HK-2 (cell line): Measurements from ENCODE around the gene SFTA2.
A peak's percentile ranks its signal among the peaks of the same experiment; 100 is the strongest.
"Not testable (repeated sequence)": the region's sequence is repeated elsewhere in the genome, so short reads cannot be mapped to it uniquely, and the experiment has no call there.

Source experiments
- DNase-seq: peaks from one replicate; pipeline ENCODE4 v3.0.0-alpha.2; 2018; ENCODE audit not compliant: unreplicated experiment

Gene SFTA2

GRCh38 chr6:30912746-30913520, 19.0 kb downstream of the SFTA2 start:
- DNase-seq: no peak

DNA sequence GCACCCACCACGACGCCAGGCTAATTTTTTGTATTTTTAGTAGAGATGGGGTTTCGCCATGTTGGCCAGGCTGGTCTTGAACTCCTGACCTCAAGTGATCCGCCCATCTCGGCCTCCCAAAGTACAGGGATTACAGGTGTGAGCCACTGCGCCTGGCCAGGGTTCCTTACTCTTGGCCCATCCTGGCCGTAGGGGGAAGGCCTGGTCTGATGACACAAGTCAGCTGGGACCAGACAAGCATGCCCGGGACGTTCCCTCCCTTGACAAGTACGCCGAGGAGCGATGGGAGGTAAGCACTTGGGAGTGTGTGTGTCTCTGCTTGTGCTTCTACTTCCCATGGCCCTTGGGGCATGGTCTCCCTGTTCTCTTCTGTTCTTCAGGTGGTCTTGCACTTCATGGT, 21.5 kb downstream of the SFTA2 start:
- not testable (repeated sequence) for DNase-seq

- DNase-seq: no peak
Measured at GRCh38 chr6:30908700-30909099, 23.3 kb downstream of the SFTA2 start.

DNA sequence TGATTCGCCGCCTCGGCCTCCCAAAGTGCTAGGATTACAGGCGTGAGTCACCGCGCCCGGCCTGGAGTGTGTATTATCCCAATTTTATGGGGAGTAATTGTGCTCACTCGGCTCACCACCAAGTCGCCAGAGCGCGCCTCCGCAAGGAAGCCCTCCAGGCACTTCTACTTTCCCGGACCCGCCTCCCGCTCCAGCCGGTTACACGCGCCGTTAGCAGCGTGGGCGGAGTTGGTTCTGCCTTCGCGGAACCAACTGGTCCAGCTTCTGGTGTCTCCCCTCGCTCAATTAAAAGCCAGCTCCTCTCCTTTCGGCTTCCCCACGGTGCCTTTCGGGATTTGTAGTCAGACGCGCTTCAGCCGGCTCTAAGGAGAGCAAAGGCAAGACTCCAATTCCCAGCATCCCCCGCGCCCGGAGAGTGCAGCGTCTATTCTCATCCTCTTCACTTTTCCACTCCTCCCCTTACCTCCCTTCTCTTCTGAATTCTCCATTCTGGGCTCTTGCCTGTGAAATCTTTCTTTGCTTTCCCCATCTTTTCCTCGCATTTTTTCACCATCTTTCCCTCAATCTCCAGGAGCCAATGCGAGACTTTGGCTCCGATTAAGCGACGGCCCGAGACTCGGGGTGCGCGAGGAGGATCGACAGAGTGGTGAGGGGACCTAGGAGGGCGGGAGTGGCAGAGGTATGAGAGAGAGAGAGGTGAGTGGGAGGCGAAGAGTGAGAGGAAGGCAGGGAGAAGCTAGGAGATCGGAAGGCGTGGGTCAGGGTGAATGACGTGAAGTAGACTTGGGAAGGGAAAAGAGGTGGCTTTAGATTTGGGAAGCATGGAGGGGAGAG, 24.0 kb downstream of the SFTA2 start, which contains the start of gene GTF2H4:
GTF2H4 (plus strand) TSS at position 450 of the 834 bp plus-strand sequence.
- DNase-seq: peak; percentile 96

DNA sequence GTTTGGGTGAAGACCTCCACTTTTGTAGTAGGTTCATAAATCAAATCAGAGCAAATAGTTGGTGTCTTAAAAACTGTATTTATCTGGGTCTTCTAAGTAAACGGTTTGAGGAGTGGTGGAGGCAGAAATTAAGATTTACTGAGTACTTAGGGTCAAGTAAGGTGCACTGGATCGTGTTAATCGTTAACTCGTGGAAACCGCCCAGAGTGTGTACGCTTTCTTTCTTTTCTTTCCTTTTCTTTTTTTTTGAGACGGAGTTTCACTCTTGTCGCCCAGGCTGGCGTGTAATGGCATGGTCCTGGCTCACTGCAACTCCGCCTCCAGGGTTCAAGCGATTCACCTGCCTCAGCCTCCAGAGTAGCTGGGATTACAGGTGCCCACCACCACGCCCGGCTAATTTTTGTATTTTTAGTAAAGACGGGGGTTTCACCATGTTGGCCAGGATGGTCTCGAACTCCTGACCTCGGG, 24.6 kb downstream of the SFTA2 start:
- not testable (repeated sequence) for DNase-seq

DNA sequence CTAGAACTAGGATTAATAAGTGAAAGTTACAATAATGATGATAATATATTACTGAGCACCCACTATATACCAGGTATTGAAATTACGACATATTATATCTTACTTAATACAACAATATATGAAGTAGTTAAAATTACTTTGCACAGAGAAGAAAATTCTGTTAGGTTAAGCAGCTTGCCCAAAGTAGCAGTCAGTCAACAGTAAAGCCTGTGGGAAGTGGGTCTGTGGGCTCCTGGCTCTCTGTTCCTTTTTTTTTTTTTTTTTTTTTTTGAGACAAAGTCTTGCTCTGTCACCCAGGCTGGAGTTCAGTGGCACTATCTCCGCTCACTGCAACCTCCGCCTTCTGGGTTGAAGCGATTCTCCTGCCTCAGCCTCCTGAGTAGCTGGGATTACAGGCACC, 28.7 kb downstream of the SFTA2 start:
- DNase-seq: no peak

DNA sequence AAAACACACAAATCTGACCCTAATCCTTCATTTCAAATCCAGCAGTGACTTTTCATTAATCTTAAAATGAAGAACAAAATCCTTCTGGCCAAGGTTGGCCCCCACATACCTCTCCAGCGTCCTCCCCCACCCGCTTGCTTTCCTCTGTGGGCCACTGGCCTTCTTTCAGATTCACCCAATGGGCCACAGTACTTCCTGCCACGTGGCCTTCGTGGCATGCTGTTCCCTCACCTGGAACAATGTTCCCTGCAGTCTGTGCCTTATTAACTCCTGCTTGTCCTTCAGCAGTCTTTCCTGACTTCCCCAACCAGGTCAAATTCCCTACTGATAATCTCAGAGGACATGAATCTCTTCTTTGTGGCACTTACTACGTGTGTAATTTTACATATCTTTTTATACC, 29.3 kb downstream of the SFTA2 start:
- DNase-seq: no peak

GRCh38 chr6:30902196-30902595, 29.8 kb downstream of the SFTA2 start:
- DNase-seq: not testable (repeated sequence)

DNA sequence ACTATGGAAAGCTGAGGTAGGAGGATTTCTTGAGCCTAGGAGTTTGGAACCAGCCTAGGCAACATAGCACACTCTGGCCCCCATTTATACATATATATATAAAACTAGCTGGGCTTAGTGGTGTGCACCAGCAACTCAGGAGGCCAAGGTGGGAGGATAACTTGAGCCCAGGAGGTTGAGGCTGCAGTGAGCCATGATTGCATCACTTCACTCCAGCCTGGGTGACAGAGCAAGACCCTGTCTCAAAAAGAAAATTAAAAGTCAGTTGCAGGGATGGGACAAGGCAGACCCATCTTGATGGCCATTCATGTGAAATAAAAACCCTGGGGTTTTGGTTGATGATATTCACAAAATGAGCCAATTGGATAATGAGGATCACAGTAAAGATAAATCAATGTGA, 30.5 kb downstream of the SFTA2 start:
- no peak for DNase-seq

GRCh38 chr6:30900863-30901417, 31.0 kb downstream of the SFTA2 start:
- DNase-seq: no peak

GRCh38 chr6:30898750-30899360, 33.1 kb downstream of the SFTA2 start:
- no peak for DNase-seq

GRCh38 chr6:30897882-30898281, 34.1 kb downstream of the SFTA2 start:
- no peak for DNase-seq

GRCh38 chr6:30896541-30896940, 35.4 kb downstream of the SFTA2 start:
- DNase-seq: no peak

GRCh38 chr6:30895343-30895742, 36.6 kb downstream of the SFTA2 start:
- no peak for DNase-seq

- no peak for DNase-seq
Measured at GRCh38 chr6:30894935-30895334, 37.0 kb downstream of the SFTA2 start.

DNA sequence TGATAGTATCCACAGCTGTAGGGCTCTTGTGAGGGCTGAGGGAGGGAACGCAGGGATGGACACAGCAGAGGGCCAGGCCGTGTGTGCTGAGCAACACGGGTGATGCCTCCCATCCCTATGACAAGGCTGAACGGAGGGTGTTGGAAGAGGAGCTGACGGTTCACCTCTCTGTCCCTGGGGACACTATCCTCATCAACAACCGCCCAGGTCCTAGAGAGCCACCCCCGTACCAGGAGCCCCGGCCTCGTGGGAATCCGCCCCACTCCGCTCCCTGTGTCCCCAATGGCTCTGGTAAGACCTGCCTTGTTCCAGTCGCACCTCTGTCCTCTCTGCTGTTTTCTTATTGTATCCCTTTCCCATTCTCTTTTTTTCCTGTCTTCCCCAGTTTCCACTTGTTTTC, 37.6 kb downstream of the SFTA2 start:
- no peak for DNase-seq

DNA sequence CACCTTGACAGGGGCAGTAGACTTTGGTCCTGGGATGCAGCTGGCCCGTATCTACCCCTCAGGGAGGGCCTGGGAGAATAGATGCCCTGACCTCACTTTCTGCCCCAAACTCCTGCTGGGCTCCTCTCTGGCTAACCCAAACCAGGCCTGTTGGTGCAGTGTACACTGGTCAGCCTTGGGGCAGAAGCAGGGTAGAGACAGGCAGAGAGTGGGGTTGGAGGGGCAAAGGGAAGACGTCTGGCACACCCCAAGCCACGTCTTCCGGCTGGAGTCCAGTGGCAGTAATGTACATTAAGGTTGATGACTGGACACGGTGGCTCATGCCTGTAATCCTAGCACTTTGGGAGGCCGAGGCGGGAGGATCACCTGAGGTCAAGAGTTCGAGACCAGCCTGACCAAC, 38.3 kb downstream of the SFTA2 start:
- DNase-seq: no peak

- DNase-seq: no peak
Measured at GRCh38 chr6:30893001-30893591, 38.9 kb downstream of the SFTA2 start.

DNA sequence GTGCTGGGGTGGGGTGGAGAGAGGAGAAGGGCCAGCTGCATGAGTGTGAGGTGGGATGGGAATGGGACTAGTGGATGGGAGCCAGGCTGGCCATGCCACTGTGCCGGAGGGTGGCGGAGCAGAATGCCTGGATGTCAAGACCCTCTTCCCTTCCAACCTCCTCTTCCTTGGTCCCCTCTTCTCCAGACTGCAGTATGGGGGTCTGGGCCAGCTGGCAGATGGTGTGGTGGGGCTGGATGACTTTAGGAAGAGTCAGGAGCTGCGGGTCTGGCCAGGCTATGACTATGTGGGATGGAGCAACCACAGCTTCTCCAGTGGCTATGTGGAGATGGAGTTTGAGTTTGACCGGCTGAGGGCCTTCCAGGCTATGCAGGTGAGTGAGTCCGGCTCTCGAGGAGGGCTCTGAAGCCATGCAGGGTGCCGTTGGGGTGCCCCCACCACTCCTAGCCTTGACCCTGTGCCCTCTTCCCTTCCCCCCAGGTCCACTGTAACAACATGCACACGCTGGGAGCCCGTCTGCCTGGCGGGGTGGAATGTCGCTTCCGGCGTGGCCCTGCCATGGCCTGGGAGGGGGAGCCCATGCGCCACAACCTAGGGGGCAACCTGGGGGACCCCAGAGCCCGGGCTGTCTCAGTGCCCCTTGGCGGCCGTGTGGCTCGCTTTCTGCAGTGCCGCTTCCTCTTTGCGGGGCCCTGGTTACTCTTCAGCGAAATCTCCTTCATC, 40.0 kb downstream of the SFTA2 start:
- DNase-seq: no peak

DNA sequence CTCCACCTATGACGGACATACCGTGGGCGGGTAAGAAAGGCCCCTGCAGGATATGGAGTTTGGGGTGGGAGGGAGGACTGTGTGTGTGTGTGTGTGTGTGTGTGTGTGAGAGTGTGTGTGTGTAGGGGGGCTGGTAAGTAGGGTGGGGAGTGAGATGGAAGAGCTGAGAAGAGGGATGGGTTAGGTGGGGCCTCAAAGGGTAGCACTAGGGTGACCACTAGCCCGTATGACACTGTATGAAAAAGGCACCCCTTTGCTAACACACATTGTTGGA, 40.6 kb downstream of the SFTA2 start:
- no peak for DNase-seq
